IMR-90 (cell line): ENCODE data around the gene SH2D4B. TPM values are rescaled to one million over a fixed set of nuclear protein-coding genes. Genes with fewer than 3 reads are reported as not detected.

Experiments
- ATAC-seq: fragments of 200-7000 bp; cut with Tn5 transposase; 2 replicates; pipeline ENCODE4 v1.9.1; 2020; ENCODE audit warnings: low read depth, mild to moderate bottlenecking, moderate library complexity
- BruUV-seq: library from RNA; stranded (reverse); fragments of 400-500 nt; replicated peaks from 2 replicates; lab custom pipeline; 2021; lab: Mats Ljungman, UMichigan
- CTCF ChIA-PET: fragments of 300-600 bp; formaldehyde crosslinking; extraction: SDS; loops from one replicate; lab custom pipeline; 2021; ENCODE audit warnings: antibody characterized with exemption; lab: Yijun Ruan, JAX
- POLR2A ChIA-PET: fragments of 300-600 bp; sonication (Branson Sonifier 250); formaldehyde crosslinking; loops from one replicate; lab custom pipeline; 2022; ENCODE audit warnings: antibody characterized with exemption; ENCODE audit not compliant: unreplicated experiment; lab: Charles Lee
- DNase-seq: peaks from one replicate; pipeline ENCODE4 v3.0.0; 2013
- H2AFZ ChIP-seq: replicated peaks from 2 replicates; pipeline ENCODE3; 2013; ENCODE audit warnings: low read length, mild to moderate bottlenecking; ENCODE audit not compliant: poor library complexity
- H2AK5ac ChIP-seq: 2 replicates; pipeline ENCODE4 v1.6.1; 2013; ENCODE audit warnings: low read depth, low read length, inconsistent platforms
- H2AK9ac ChIP-seq: replicated peaks from 2 replicates; pipeline ENCODE3; 2013; ENCODE audit warnings: mild to moderate bottlenecking, low read depth, low read length, moderate library complexity; ENCODE audit not compliant: poor library complexity
- H2BK120ac ChIP-seq: 2 replicates; pipeline ENCODE4 v1.6.1; 2013; ENCODE audit warnings: low read depth, low read length, inconsistent platforms
- H2BK15ac ChIP-seq: 3 replicates; pipeline ENCODE4 v1.6.1; 2013; ENCODE audit warnings: low read depth, low read length, inconsistent platforms
- H2BK20ac ChIP-seq: 2 replicates; pipeline ENCODE4 v1.6.1; 2013; ENCODE audit warnings: low read depth, mild to moderate bottlenecking, inconsistent platforms, low read length, moderate library complexity
- H2BK5ac ChIP-seq: 2 replicates; pipeline ENCODE4 v1.6.1; 2013; ENCODE audit warnings: mild to moderate bottlenecking, low read depth, low read length, inconsistent platforms; ENCODE audit not compliant: poor library complexity, severe bottlenecking
- H3K14ac ChIP-seq: replicated peaks from 2 replicates; pipeline ENCODE4 v1.6.1; 2013; ENCODE audit warnings: low read depth, low read length, inconsistent platforms
- H3K18ac ChIP-seq: 2 replicates; pipeline ENCODE4 v1.6.1; 2013; ENCODE audit warnings: low read depth, low read length, control low read depth
- H3K23ac ChIP-seq: 2 replicates; pipeline ENCODE4 v1.6.1; 2013; ENCODE audit warnings: low read depth, low read length, inconsistent platforms
- H3K27ac ChIP-seq: 2 replicates; pipeline ENCODE4 v1.5.1; 2013; ENCODE audit warnings: mild to moderate bottlenecking, control low read depth, low read length; ENCODE audit not compliant: insufficient read depth
- H3K27me3 ChIP-seq: 2 replicates; pipeline ENCODE4 v1.6.1; 2013; ENCODE audit warnings: low read length; ENCODE audit not compliant: control insufficient read depth, insufficient read depth
- H3K36me3 ChIP-seq: 2 replicates; pipeline ENCODE4 v1.6.1; 2013; ENCODE audit warnings: low read length, mixed read lengths; ENCODE audit not compliant: control insufficient read depth, insufficient read depth
- H3K4ac ChIP-seq: 2 replicates; pipeline ENCODE4 v1.6.1; 2013; ENCODE audit warnings: low read depth, low read length, inconsistent platforms
- H3K4me1 ChIP-seq: 2 replicates; pipeline ENCODE4 v1.6.1; 2013; ENCODE audit warnings: low read length, mixed read lengths; ENCODE audit not compliant: control insufficient read depth, insufficient read depth
- H3K4me2 ChIP-seq: 2 replicates; pipeline ENCODE4 v1.6.1; 2013; ENCODE audit warnings: low read depth, mild to moderate bottlenecking, control low read depth, low read length, moderate library complexity
- H3K4me3 ChIP-seq: 2 replicates; pipeline ENCODE4 v1.5.1; 2013; ENCODE audit warnings: low read depth, mild to moderate bottlenecking, control low read depth, low read length, moderate library complexity; ENCODE audit not compliant: insufficient read depth
- H3K56ac ChIP-seq: 2 replicates; pipeline ENCODE4 v1.6.1; 2013; ENCODE audit warnings: low read length, inconsistent platforms; ENCODE audit not compliant: insufficient read depth; ENCODE audit errors: extremely low read depth
- H3K79me1 ChIP-seq, 2 experiments: 2 replicates each; pipeline ENCODE4 v1.6.1; 2013; ENCODE audit warnings: low read length in 2 of 2, inconsistent platforms in 1 of 2, low read depth in 1 of 2
- H3K9ac ChIP-seq: 2 replicates; pipeline ENCODE4 v1.6.1; 2013; ENCODE audit warnings: low read depth, low read length, control low read depth
- H3K9me1 ChIP-seq: 2 replicates; pipeline ENCODE4 v1.6.1; 2013; ENCODE audit warnings: low read length, inconsistent platforms; ENCODE audit not compliant: insufficient read depth
- H3K9me3 ChIP-seq: 2 replicates; pipeline ENCODE4 v1.6.1; 2013; ENCODE audit warnings: low read length; ENCODE audit not compliant: control insufficient read depth, insufficient read depth
- H4K20me1 ChIP-seq: 2 replicates; pipeline ENCODE4 v1.6.1; 2013; ENCODE audit warnings: low read length, inconsistent platforms; ENCODE audit not compliant: insufficient read depth
- H4K5ac ChIP-seq: 2 replicates; pipeline ENCODE4 v1.6.1; 2013; ENCODE audit warnings: mild to moderate bottlenecking, low read depth, low read length, control low read depth
- H4K8ac ChIP-seq, 2 experiments: 2 replicates each; pipeline ENCODE4 v1.6.1; 2013; ENCODE audit warnings: low read depth in 2 of 2, low read length in 2 of 2, control low read depth in 1 of 2, inconsistent platforms in 1 of 2
- H4K91ac ChIP-seq: 2 replicates; pipeline ENCODE4 v1.6.1; 2013; ENCODE audit warnings: low read depth, low read length, inconsistent platforms; ENCODE audit not compliant: insufficient read depth
- BHLHE40 ChIP-seq: fragments of 150-350 bp; IDR thresholded peaks from 2 replicates; pipeline ENCODE4 v1.6.1; 2016; ENCODE audit warnings: mild to moderate bottlenecking, low read depth, low read length
- CEBPB ChIP-seq: IDR thresholded peaks from 2 replicates; pipeline ENCODE4 v1.6.1; 2012; ENCODE audit warnings: low read depth, low read length, improper control_type of control experiment
- CHD1 ChIP-seq: IDR thresholded peaks from 2 replicates; pipeline ENCODE4 v1.6.1; 2012; ENCODE audit warnings: low read depth, low read length, improper control_type of control experiment
- CTCF ChIP-seq: conservative IDR thresholded peaks from 2 replicates; pipeline ENCODE4 v1.5.1; 2012; ENCODE audit warnings: mild to moderate bottlenecking, low read depth, low read length, improper control_type of control experiment
- ELK1 ChIP-seq: fragments of 150-350 bp; IDR thresholded peaks from 2 replicates; pipeline ENCODE4 v1.6.1; 2016; ENCODE audit warnings: low read depth, mild to moderate bottlenecking, low read length, moderate library complexity, borderline replicate concordance
- MAFK ChIP-seq: IDR thresholded peaks from 2 replicates; pipeline ENCODE4 v1.6.1; 2012; ENCODE audit warnings: low read depth, low read length, improper control_type of control experiment
- MAZ ChIP-seq: IDR thresholded peaks from 2 replicates; pipeline ENCODE4 v1.6.1; 2012; ENCODE audit warnings: low read depth, mild to moderate bottlenecking, low read length, improper control_type of control experiment, moderate library complexity, borderline replicate concordance
- MXI1 ChIP-seq: IDR thresholded peaks from 2 replicates; pipeline ENCODE4 v1.6.1; 2012; ENCODE audit warnings: low read depth, mild to moderate bottlenecking, low read length, moderate library complexity, borderline replicate concordance
- NFE2L2 ChIP-seq: fragments of 150-350 bp; IDR thresholded peaks from 2 replicates; pipeline ENCODE4 v1.6.1; 2016; ENCODE audit warnings: low read depth, mild to moderate bottlenecking, low read length
- POLR2A ChIP-seq: IDR thresholded peaks from 2 replicates; pipeline ENCODE4 v1.6.1; 2012; ENCODE audit warnings: mild to moderate bottlenecking, low read depth, low read length
- RAD21 ChIP-seq: IDR thresholded peaks from 2 replicates; pipeline ENCODE4 v1.6.1; 2012; ENCODE audit warnings: low read length, improper control_type of control experiment
- RCOR1 ChIP-seq: IDR thresholded peaks from 2 replicates; pipeline ENCODE4 v1.6.1; 2012; ENCODE audit warnings: mild to moderate bottlenecking, low read length, improper control_type of control experiment; ENCODE audit not compliant: insufficient replicate concordance
- RFX5 ChIP-seq: IDR thresholded peaks from 2 replicates; pipeline ENCODE4 v1.8.0; 2012; ENCODE audit warnings: low read depth, mild to moderate bottlenecking, low read length, moderate library complexity
- SMC3 ChIP-seq: fragments of 150-350 bp; IDR thresholded peaks from 2 replicates; pipeline ENCODE4 v1.6.1; 2016; ENCODE audit warnings: low read depth, mild to moderate bottlenecking, antibody characterized with exemption, low read length, moderate library complexity
- USF2 ChIP-seq: fragments of 150-350 bp; IDR thresholded peaks from 2 replicates; pipeline ENCODE4 v1.6.1; 2017; ENCODE audit warnings: mild to moderate bottlenecking, antibody characterized with exemption, low read length, low read depth
- WGBS, 2 experiments: methylation state at CpG; one replicate each; pipeline versions ENCODE4 v1.1.5 to v1.1.7; 2013; ENCODE audit warnings: missing lambda C conversion rate in 2 of 2; ENCODE audit not compliant: insufficient read length in 1 of 2; ENCODE audit errors: extremely low coverage in 2 of 2; 5-methylcytosine and 5-hydroxymethylcytosine counted together
- dilution Hi-C: fragments of 300-500 bp; cut with HindIII; formaldehyde crosslinking; loops from one replicate; pipeline ENCODE4 v1.14.3; 2018; ENCODE audit warnings: low sequenced_read_pairs; ENCODE audit not compliant: unreplicated experiment
- in situ Hi-C: fragments of 300-500 bp; cut with MboI; formaldehyde crosslinking; loops from 3 replicates; pipeline ENCODE4 v1.14.3; 2019; ENCODE audit warnings: low sequenced_read_pairs, inconsistent platforms, mixed read lengths
- intact Hi-C: fragments of 100-400 bp; cut with micrococcal nuclease; formaldehyde crosslinking; loops from 2 replicates; pipeline ENCODE4 v1.10.0; 2022
- polyA plus RNA-seq, 3 experiments: library from polyadenylated mRNA; depleted of rRNA; stranded (reverse); fragments of >200 nt; gene quantifications; 2 replicates each; pipeline ENCODE4 v1.2.3, GENCODE V29; 2012; ENCODE audit warnings: low replicate concordance in 1 of 3
- total RNA-seq: library from RNA; depleted of rRNA; stranded (reverse); fragments of >200 nt; gene quantifications from 2 replicates; pipeline ENCODE4 v1.2.3, GENCODE V29; 2012

Gene SH2D4B
- total and polyA plus RNA-seq, 2 of the 4 experiments (the other 2 are of a cell fraction), result not detected

GRCh38 chr10:80539421-80540031 lies 1.8 kb downstream of the SH2D4B start:
- ChIA-PET POLR2A (no interaction called here), CTCF (no interaction called here)
- no peak overlapping the region for H4K8ac ChIP-seq
- no peaks in the 10 kb centered on the region for H3K4me1 ChIP-seq
- no peaks in the 10 kb centered on the region for H3K9me1 ChIP-seq
- DNase-seq (no peak), ATAC-seq (no peak)
- no peak overlapping the region for H2AFZ ChIP-seq
- no peak overlapping the region for H3K18ac ChIP-seq
- H2BK15ac ChIP-seq, result no peak overlapping the region
- H3K4me3 ChIP-seq, result no peak overlapping the region
- intact Hi-C loops, result no loop called here
- H4K5ac ChIP-seq, result no peak overlapping the region
- peaks cover 11% of the 10 kb centered on the region for H3K27me3 ChIP-seq
- H3K14ac ChIP-seq, result no peak overlapping the region
- no peak overlapping the region for H2BK120ac ChIP-seq
- H3K79me1 ChIP-seq, result no peaks in the 10 kb centered on the region
- no peaks in the 10 kb centered on the region for H3K36me3 ChIP-seq
- no peak overlapping the region for H3K23ac ChIP-seq
- H2BK20ac ChIP-seq, result no peak overlapping the region
- H2AK5ac ChIP-seq, result no peak overlapping the region
- H4K20me1 ChIP-seq, result no peaks in the 10 kb centered on the region
- no peak overlapping the region for H3K4ac ChIP-seq
- no peak overlapping the region for H2AK9ac ChIP-seq
- TF ChIP-seq POLR2A (no peak), RAD21 (no peak), ELK1 (no peak), CHD1 (no peak), MAFK (no peak), USF2 (no peak), MAZ (no peak), CEBPB (no peak), BHLHE40 (no peak), SMC3 (no peak), RCOR1 (no peak), RFX5 (no peak), CTCF (no peak), NFE2L2 (no peak), MXI1 (no peak)
- H3K9ac ChIP-seq, result no peak overlapping the region
- H3K9me3 ChIP-seq, result no peaks in the 10 kb centered on the region
- H2BK5ac ChIP-seq, result no peak overlapping the region
- no peak overlapping the region for H3K4me2 ChIP-seq
- no CpG with 5 or more reads among the region's 7 CpGs for WGBS, 2 experiments
- dilution Hi-C loops, result no loop called here
- H3K56ac ChIP-seq, result no peak overlapping the region
- no peak overlapping the region for H4K91ac ChIP-seq
- in situ Hi-C loops, result no loop called here
- BruUV-seq, result no TSS peak
- H3K27ac ChIP-seq, result no peak overlapping the region
